Fibroblast of skin of scalp (primary cell): Measurements from ENCODE around the gene RRN3.
A peak's percentile ranks its signal among the peaks of the same experiment; 100 is the strongest.
"Not testable (repeated sequence)": the region's sequence is repeated elsewhere in the genome, so short reads cannot be mapped to it uniquely, and the experiment has no call there.

Experiments
- DNase-seq: peaks from one replicate; pipeline ENCODE4 v3.0.0-alpha.2; 2013

The RRN3 gene

GRCh38 chr16:15099366-15099909 is 5.4 kb upstream of the RRN3 start:
- not testable (repeated sequence) for DNase-seq

- DNase-seq, result not testable (repeated sequence)
Observed at GRCh38 chr16:15096583-15096972, 2.5 kb upstream of the RRN3 start.

GRCh38 chr16:15093571-15093954 is 509 bp downstream of the RRN3 start:
- not testable (repeated sequence) for DNase-seq

GRCh38 chr16:15090663-15091269 is 3.3 kb downstream of the RRN3 start:
- not testable (repeated sequence) for DNase-seq

GRCh38 chr16:15082788-15083187 is 11.3 kb downstream of the RRN3 start:
- DNase-seq, result not testable (repeated sequence)

DNA sequence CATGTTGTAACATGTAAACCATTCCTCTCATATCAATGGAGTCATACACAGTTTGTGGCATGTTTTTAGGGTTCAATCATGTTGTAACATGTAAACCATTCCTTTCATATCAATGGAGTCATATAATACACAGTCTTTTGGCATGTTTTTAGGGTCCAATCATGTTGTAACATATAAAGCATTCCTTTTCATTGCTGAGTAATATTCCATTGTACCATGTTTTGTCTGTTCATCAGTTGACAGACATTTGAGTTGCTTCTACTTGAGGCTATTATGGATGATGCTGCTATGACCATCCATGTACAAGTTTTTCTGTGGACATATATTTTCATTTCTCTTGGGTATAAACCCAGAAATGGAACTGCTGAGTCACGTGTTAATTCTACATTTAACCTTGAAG is 13.2 kb downstream of the RRN3 start:
- DNase-seq, result not testable (repeated sequence)

DNA sequence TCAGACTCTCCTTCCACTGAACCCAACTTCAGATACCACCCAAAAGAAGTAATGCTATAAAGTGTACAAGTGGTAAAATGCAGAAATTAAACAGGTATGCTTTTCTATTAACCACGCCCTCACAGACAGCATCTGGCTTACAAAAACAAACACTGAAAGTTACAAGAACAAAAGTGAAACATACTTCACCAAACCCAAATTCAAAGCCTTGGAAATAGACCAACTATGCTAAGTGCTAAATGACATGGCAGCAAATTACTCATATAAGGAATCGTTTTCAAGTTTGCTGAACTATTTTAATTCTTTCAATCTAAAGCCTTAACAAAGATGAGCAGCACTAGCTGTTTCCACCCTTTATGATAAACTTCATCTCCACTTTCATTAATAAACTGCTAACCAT is 17.9 kb downstream of the RRN3 start:
- not testable (repeated sequence) for DNase-seq

DNA sequence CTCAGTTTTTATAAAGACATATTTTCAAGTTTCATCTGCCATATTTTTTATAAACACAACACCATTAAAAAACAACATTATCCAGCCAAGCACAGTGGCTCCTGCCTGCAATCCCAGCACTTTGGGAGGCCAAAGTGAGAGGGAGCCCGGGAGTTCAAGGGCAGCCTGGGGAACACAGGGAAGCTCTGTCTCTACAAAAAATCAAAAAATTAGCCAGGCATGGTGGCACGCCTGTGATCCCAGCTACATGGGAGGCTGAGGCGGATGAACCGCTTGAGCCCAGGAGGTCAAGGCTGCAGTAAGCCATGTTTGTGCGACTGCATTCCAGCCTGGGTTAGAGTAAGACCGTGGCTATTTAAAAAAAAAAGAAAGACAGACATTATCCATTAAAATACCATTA is 21.0 kb downstream of the RRN3 start:
- no peak for DNase-seq

DNA sequence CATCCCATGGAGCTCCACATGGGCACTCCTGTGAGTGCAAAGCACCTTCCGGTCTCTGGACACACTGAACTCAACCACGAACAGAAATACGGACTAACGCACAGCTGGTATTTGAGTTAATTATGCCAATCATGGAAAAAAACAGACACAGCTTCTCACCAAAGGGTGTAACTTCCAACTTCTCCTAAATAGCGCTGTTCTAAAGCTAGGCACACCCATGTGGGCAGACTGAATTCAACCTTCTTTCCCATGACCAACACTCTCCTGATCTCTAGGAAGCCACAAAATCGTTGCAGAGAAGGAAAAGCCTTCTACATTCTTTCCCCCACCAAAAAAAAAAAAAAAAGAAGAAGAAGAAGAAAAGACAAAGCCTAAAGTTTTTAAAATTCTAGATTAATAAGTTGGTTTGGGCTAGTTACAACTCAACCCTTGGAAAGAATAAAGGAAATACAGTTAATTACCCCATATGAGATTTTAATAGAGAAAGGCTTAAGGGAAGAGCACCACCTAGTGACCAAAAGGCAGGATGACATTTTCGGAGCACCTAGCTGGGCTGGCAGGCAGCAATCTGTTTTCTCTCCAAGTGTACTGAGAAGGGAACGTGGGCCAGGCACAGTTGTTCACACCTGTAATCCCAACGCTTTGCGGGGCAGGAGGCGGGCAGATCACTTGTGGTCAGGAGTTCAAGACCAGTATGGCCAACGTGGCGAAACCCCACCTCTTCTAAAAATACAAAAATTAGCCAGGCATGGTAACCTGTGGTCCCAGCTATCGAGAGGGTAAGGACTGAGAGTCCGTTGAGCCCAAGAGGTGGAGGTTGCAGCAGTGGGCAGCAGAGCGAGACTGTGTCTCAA is 21.9 kb downstream of the RRN3 start:
- DNase-seq, result not testable (repeated sequence)

DNA sequence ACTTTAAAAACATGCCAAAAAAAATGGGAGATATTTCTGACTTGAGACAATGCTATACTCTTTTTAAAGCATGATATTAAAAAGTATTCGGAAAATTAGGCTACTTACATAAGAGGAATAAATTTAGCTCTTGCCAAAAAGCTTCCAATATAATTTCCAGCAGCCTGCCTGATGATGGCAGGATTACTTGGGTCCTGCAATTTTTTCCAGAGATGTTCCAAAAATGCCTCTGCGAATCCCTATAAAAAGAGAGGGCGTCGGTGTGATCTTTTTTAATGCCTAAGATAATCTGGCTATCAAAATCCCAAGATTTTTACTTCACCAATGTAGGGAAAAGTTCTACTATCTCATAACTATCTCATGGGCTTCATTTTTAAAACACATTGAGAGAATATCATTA is 23.1 kb downstream of the RRN3 start:
- DNase-seq, result not testable (repeated sequence)

DNA sequence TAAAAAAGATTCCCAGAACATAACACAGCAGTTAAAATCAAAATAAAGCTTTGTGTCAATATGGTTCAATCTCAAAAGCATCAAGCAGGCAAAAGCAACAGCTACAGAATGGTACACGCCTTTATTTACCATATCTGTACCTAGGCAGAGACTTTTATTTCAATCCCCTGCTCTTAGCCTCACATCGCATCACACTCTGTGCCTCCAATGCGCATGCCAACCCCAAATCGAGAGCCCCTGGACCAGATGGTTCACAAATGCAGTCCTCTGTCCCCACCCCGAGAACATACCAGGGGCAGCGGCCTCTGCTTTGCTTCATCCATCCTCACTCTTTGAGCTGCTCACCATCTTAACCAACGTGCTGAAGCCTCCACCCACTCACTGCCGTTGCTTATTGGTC is 27.4 kb downstream of the RRN3 start:
- DNase-seq, result not testable (repeated sequence)

DNA sequence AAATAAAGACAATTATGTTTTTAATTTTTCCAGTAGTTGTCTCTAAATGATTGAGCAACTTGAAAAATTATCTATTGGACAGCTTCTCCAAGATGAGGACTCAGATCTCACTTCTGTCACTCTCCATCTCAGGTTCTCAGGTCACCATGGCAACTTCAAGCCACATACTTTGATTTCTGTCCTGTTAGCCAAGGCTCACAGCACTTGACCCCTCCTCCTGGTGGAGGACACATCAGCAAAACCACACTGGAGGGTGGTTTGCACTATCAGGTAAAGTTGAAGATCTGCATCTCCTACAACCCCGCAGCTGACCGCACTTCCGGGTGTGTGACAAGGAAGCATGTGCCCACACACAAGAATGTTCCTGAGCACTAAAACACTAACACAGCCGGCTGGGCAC is 28.1 kb downstream of the RRN3 start:
- not testable (repeated sequence) for DNase-seq

DNA sequence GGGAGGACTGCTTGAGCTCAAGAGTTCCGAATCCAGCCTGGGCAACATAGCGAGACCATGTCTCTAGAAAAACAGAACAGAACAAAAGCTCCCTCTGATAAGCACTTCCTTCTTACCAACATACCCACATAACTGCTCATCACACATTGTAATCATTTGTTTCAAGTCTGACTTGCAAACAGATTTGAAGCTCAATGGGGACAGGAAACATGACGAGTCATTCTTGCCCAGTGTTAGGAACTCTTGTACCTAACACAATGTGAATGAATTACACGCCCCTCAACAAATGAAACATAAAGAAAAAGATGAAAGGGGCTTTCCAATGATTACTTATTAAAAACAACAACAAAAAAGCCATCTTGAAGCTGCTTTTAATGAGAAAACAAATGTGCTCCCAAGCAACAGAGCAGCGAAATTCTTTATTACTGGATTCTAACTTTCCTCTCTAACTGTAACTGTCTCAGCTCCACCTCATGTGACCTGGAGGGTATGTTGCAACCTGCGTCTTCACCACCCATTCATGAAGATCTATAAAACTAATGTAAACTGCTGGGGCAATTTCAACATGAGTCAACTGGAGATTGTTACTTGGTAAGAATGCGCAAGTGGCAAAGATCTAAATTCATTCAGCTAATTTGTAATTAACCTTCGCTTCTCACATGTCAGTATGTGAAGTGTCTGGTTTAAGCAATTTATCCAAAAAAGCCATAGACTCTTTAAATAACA is 31.8 kb downstream of the RRN3 start:
- DNase-seq, result not testable (repeated sequence)

GRCh38 chr16:15059324-15059723 is 34.7 kb downstream of the RRN3 start:
- no peak for DNase-seq

DNA sequence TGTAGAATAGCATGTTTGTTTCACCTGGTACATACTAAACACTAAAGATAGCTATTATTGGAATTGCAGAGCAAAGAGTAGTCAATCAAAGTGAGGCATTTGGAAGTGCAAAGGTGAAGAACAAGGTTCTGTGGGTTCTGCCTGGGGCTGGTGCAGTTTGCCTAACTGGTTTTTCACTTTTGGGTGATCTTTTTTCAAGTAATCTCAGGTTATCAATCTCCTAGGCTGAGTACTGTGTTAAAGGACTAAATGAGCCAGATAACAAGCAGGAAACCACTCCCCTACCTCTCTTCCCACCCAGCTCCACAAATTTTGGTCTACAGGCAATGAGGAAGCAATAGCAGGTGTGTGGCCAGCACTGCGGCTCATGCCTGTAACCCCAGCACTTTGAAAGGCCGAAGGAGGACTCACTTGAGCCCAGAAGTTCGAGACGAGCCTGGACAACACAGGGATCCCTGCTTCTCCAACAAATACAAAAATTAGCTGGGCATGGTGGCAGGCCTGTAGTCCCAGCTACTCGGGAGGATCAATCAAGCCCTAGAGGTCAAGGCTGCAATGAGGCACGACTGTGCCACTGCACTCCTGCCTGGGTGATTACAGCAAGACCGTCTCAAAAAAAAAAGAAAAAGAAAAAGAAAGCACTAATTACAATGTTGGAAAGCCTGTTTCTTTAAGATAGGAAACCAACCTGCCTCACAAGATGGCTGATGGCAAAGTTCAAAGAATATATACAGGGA is 36.2 kb downstream of the RRN3 start:
- no peak for DNase-seq

DNA sequence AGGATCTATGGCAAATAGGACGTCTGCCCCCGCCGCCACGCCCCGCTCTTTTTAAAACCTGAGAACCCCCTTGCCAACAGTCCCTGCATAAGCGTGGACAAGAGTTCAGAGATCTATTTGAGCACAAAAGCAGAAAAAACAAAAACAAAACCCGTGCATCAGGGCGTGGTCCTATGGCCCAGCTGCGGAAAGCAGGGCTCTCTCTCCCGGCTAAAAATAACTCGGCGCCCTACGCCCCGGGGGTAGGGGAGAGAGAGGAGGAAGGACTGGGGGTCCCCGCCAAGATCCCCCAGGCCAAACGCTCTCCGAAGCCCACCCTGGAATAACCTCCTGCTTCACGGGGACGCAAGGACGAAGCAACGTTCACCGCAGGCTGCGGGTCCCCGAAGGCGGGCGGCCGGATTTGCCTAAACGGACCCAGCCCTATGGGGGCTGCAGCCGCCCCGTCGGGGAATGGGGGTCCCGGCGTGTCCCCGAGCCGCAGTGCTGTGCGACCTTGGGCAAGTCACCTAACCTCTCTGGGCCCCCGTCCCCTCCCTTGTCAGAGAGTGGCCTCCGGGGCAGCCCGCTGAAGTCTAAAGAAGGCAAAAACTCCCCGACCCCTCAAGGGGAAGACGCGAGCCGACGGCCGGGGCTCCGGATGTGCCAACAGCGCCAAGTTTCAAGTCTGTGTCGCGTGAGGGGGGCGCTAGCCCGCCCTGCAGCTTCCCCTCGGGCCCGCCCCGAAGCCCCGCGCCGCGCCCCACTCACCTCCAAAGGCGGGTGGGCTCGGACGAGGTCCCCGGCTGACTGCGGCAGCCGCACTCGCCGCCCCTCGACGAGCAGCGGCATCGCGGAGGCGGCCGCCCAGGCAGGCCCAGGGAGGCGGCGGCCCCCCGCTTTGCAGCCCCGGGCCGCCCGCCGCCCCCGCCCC is 38.7 kb downstream of the RRN3 start:
- peak; percentile 12 for DNase-seq

- DNase-seq, result no peak
Observed at GRCh38 chr16:15054357-15055140, 39.5 kb downstream of the RRN3 start.

GRCh38 chr16:15053904-15054303 is 40.2 kb downstream of the RRN3 start:
- DNase-seq, result no peak

GRCh38 chr16:15052747-15053476 is 41.2 kb downstream of the RRN3 start:
- DNase-seq, result no peak
